GM12872 (cell line): ENCODE data around the gene KLHL22.

Experiments used
- TF ChIP-seq, protein P1 (sequence below): IDR thresholded peaks from 3 replicates; pipeline ENCODE4 v1.5.1; 2011; ENCODE audit warnings: low read depth, mild to moderate bottlenecking, low read length, moderate library complexity; ENCODE audit not compliant: insufficient read depth

Gene KLHL22

DNA sequence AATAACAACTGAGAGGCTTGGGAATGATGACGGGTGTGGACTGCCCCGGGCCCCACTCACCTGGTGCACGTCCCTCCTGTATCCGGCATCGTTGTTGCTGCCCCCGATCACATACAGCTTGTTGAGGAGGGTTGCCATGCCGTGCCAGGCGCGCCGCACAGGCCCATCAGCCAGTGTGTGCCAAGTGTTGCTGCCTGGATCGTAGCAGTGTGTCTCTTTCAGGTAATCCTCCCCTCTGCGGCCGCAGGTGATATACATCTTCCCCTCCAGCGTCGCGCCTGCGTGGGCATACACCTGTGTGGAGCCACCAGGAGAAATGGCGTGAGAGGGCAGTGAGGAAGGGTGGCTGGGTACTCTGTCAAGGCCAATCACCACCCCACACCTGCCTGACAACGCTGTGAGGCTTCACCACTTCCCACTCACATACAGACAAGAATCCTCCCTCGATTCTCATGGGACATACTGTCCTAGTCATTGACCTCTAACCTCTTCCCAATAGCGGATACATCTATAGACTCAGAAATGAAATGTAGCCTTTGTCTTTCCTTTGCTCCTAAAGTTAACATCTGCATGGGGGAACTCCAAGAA, 49.1 kb downstream of the KLHL22 start:
- TF ChIP-seq, protein P1, sequence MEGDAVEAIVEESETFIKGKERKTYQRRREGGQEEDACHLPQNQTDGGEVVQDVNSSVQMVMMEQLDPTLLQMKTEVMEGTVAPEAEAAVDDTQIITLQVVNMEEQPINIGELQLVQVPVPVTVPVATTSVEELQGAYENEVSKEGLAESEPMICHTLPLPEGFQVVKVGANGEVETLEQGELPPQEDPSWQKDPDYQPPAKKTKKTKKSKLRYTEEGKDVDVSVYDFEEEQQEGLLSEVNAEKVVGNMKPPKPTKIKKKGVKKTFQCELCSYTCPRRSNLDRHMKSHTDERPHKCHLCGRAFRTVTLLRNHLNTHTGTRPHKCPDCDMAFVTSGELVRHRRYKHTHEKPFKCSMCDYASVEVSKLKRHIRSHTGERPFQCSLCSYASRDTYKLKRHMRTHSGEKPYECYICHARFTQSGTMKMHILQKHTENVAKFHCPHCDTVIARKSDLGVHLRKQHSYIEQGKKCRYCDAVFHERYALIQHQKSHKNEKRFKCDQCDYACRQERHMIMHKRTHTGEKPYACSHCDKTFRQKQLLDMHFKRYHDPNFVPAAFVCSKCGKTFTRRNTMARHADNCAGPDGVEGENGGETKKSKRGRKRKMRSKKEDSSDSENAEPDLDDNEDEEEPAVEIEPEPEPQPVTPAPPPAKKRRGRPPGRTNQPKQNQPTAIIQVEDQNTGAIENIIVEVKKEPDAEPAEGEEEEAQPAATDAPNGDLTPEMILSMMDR, result no peak

DNA sequence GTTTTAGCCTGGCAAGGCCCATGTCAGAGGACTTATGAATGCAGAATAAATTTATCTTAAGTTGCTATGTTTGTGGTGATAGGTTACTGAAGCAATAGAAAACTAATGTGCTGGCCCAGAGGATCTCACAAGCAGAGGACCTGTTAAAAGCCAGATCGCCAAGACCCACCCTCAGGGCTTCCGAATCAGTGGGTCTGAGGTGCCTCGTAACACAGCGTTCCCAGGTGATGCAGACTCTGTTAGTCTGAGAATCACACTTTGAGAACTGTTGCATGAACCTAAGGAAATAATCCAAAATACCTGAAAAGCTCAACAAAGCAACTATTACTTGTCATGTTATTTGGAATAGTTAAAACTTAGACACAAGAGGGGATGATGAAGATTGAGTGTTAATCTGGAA, 51.3 kb downstream of the KLHL22 start:
- TF ChIP-seq, protein P1, result no peak

DNA sequence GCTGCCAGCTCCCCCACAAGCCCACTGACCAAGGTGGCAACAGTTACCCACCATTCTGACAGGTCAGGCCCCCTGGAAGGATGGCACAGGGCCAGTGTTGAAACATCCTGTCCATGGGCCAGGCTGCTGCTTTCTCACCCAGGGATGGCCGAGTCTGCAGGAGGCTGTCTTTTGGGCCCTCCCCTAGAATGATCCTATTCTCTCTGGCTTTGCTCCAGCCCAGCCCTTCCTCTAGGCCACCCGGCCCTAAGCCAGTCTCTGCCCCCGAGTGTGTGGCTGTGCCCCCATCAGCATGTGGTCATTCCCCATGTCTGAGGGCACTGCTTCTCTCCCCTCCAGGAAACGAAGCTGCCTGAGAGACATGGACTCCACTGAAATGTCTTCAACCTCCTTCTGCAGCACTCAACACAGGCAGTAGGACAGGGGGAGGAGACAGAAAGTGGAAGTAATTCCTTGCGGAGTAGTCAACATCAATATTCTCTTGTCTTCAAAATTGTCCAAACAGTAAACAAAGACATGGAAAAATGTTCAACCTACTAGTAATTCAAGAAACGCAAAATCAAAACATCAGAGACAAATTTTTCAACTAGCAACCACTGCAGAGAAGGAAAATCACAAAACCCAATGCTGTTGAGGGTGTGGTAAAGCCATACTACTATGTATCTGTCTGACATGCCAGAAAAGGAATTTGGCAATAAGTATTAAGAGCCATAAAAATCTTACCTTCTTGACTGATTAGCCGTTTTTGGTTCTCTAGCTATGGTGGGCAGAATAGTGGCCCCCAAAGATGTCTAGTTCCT, 52.9 kb downstream of the KLHL22 start:
- TF ChIP-seq, protein P1, result no peak

DNA sequence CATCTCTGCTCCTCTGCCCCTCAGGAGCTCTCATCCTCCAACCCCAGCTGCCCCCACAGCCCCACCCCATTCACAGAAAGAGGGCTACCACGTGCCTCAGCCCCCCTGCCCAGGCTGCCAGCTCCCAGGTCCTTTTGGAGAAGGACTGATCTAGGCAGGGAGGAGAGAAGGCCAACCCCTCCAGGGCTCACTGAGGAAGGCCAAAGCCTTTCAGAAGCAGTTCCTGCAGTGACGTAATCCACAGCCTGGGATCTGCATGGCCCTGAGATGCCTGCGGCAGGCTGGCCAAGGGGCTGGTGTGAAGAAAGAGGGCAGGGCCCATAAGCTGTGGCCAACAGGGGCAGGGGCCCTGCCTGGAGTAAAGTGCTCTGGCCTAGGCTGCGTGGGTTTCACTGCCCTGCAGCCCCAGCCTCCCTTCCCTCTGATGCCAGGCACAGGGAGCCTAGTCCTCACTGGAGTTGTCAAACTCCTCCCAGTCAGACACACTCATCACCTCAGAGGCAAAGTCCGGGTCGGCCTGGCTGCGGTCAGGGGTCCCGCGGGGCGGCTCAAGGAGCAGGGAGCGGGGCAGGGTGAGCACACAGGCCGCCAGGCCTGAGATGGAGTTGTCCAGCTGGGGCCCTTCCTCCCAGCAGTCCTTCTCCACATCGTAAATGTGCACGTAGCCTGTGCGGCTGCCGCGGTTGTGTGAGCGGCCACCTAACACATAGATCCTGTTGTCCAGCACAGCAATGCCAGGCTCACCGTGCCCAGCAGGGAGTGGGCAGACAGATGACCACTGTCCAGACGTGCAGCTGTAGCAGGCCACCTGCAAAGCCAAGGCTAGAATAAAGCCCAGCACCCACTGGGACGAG, 53.7 kb downstream of the KLHL22 start:
- TF ChIP-seq, protein P1, result no peak

DNA sequence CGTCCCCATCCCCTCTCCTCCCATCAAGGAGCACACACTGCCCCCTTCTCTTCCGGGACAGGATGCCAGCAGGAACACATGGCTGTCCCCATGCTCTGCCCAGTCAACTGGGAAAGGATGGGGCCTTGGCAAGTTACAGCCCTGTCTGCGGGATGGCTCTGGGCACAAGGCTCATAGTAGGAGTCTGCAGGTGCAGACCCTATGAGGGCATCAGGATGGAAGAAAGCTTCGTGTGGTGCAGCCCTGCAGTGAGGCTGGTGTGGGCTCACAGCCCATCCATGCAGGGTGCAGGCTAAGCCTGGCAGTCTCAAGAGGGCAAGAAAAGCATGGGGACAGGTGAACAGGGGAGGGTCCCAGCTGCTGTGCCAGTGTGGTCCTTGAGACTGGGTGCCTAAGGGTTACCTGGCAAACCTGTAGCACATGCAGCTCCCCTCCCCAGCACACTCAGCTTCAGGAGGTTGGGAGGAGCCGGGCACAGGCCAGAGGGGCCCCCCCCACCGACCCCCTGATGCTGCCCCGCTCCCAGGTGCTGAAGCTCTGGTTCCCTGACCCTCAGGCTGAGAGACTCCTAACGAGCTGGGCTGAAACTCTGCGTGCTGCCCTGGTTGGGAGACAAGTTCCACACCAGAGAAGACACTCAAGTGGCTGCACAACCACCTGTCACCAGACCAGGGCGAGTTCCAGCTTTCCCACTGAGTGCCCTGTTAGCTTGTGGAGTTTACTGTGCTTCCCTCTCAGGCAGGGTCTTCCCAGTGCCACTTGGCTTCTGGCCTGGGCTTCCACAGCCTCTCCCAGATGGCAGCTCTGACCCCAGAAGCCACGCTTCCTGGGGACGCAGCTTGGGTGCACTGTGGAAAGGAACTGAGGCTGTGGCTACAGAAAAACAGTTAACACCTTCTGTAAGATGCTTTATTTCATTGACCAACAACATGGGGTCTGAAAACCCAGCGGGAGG, 54.7 kb downstream of the KLHL22 start:
- TF ChIP-seq, protein P1, result no peak

DNA sequence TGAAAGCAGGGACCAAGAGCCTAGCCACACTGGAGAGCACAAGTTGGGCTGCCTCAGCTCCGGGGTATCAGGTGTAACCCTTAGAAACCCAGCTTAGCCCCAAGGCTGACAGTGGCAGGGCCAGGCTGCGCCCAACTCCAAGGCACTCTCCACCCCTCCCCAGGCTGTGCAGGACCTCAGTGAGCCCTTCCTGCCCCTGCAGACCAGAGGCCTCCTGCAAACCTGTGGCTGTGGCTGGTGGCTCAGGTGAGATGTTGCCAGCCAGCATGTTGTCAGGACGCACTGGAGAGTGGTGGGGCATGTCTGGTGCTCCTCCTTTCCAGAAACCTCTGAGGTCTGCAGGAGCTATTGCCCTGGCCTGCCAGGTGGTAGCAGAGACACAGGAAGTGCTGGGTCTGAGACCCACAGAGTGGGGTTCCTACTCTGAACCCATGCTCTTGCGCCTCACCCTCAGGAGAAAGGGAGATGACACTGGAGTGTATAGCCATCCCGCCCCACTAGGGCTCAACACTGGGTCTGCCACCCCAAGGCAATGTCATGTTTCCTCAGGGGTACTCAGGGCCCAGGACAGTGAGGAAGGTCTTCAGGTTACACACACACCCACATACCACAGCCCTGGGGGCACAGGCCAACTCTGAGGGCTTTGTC, 55.5 kb downstream of the KLHL22 start:
- TF ChIP-seq, protein P1, result no peak
